ENCODE results near the gene CRBN. TPM values are rescaled to one million over a fixed set of nuclear protein-coding genes. Genes with fewer than 3 reads are reported as not detected.

The CRBN gene
- 24.3 and 53.8 TPM in 2 replicates for total RNA-seq (2014; rRNA removed; shearing (Covaris generic); ENCODE audit: low replicate concordance)

GRCh38 chr3:3179407-3180094 is at the start of gene CRBN:
CRBN (minus strand) TSS chr3:3179691; CDS start chr3:3179687, 4 bp downstream.
- Histone ChIP-seq H3K9me3 (ENCODE audit: low read length) (no peaks in the 10 kb centered on the region), H3K27ac (ENCODE audit: low read length) (no peak within 1 kb of the TSS), H3K4me3 (ENCODE audit: low read length) (peak within 1 kb of the TSS; percentile 84), H2AFZ (ENCODE audit: low read length) (peak within 1 kb of the TSS; percentile 82), H3K36me3 (ENCODE audit: insufficient read depth, low read length) (no peaks in the 10 kb centered on the region), H3K4me1 (ENCODE audit: low read length) (peaks cover 15% of the 10 kb centered on the region), H3K27me3 (ENCODE audit: low read length) (no peaks in the 10 kb centered on the region), H3K9me2 (replicated peaks; ENCODE audit: insufficient read depth, low read length) (no peaks in the 10 kb centered on the region), H3K9ac (ENCODE audit: low read length) (peak within 1 kb of the TSS; percentile 82), H4K20me1 (ENCODE audit: insufficient read depth, low read depth, low read length) (peaks cover 11% of the 10 kb centered on the region; the same call in 1 of the 2 replicates), H3K79me2 (ENCODE audit: low read length) (peaks cover 43% of the 10 kb centered on the region), H3K4me2 (ENCODE audit: low read depth, low read length, poor library complexity, severe bottlenecking) (peak within 1 kb of the TSS; percentile 90)
- DNase-seq = peak; percentile 95

GRCh38 chr3:3227640-3228039 is 48.1 kb upstream of the CRBN start:
- Histone ChIP-seq H3K4me1 (ENCODE audit: low read length) (no peaks in the 10 kb centered on the region), H3K27ac (ENCODE audit: low read length) (no peak overlapping the region), H3K4me2 (ENCODE audit: low read depth, low read length, poor library complexity, severe bottlenecking) (no peak overlapping the region), H3K9me3 (ENCODE audit: low read length) (no peaks in the 10 kb centered on the region), H4K20me1 (ENCODE audit: insufficient read depth, low read depth, low read length) (no peaks in the 10 kb centered on the region), H3K36me3 (ENCODE audit: insufficient read depth, low read length) (no peaks in the 10 kb centered on the region), H3K79me2 (ENCODE audit: low read length) (no peaks in the 10 kb centered on the region), H2AFZ (ENCODE audit: low read length) (no peak overlapping the region), H3K9ac (ENCODE audit: low read length) (no peak overlapping the region), H3K9me2 (replicated peaks; ENCODE audit: insufficient read depth, low read length) (no peaks in the 10 kb centered on the region), H3K27me3 (ENCODE audit: low read length) (no peaks in the 10 kb centered on the region), H3K4me3 (ENCODE audit: low read length) (no peak overlapping the region)
- DNase-seq = no peak

- no peak for DNase-seq
- no peak overlapping the region for H3K9ac ChIP-seq (ENCODE audit: low read length)
- no peak overlapping the region for H3K4me2 ChIP-seq (ENCODE audit: low read depth, low read length, poor library complexity, severe bottlenecking)
- no peaks in the 10 kb centered on the region for H3K27me3 ChIP-seq (ENCODE audit: low read length)
- no peak overlapping the region for H3K27ac ChIP-seq (ENCODE audit: low read length)
- H2AFZ ChIP-seq (ENCODE audit: low read length) = no peak overlapping the region
- no peak overlapping the region for H3K4me3 ChIP-seq (ENCODE audit: low read length)
- H3K36me3 ChIP-seq (ENCODE audit: insufficient read depth, low read length) = no peaks in the 10 kb centered on the region
- no peaks in the 10 kb centered on the region for H3K9me2 ChIP-seq (replicated peaks; ENCODE audit: insufficient read depth, low read length)
- no peaks in the 10 kb centered on the region for H3K79me2 ChIP-seq (ENCODE audit: low read length)
- no peaks in the 10 kb centered on the region for H4K20me1 ChIP-seq (ENCODE audit: insufficient read depth, low read depth, low read length)
- H3K4me1 ChIP-seq (ENCODE audit: low read length) = no peaks in the 10 kb centered on the region
- no peaks in the 10 kb centered on the region for H3K9me3 ChIP-seq (ENCODE audit: low read length)
Observed at GRCh38 chr3:3221528-3221927, 42.0 kb upstream of the CRBN start.

GRCh38 chr3:3216401-3216800 is 36.9 kb upstream of the CRBN start:
- Histone ChIP-seq H4K20me1 (ENCODE audit: insufficient read depth, low read depth, low read length) (no peaks in the 10 kb centered on the region), H3K27me3 (ENCODE audit: low read length) (no peaks in the 10 kb centered on the region), H3K27ac (ENCODE audit: low read length) (no peak overlapping the region), H3K4me2 (ENCODE audit: low read depth, low read length, poor library complexity, severe bottlenecking) (no peak overlapping the region), H3K9ac (ENCODE audit: low read length) (no peak overlapping the region), H2AFZ (ENCODE audit: low read length) (no peak overlapping the region), H3K9me3 (ENCODE audit: low read length) (no peaks in the 10 kb centered on the region), H3K4me3 (ENCODE audit: low read length) (no peak overlapping the region), H3K4me1 (ENCODE audit: low read length) (no peaks in the 10 kb centered on the region), H3K36me3 (ENCODE audit: insufficient read depth, low read length) (no peaks in the 10 kb centered on the region), H3K79me2 (ENCODE audit: low read length) (no peaks in the 10 kb centered on the region), H3K9me2 (replicated peaks; ENCODE audit: insufficient read depth, low read length) (no peaks in the 10 kb centered on the region)
- DNase-seq = no peak

GRCh38 chr3:3212781-3213440 is 33.4 kb upstream of the CRBN start:
- H3K79me2 ChIP-seq (ENCODE audit: low read length) = no peaks in the 10 kb centered on the region
- DNase-seq = no peak
- no peaks in the 10 kb centered on the region for H3K36me3 ChIP-seq (ENCODE audit: insufficient read depth, low read length)
- H3K27ac ChIP-seq (ENCODE audit: low read length) = no peak overlapping the region
- H3K9me2 ChIP-seq (replicated peaks; ENCODE audit: insufficient read depth, low read length) = no peaks in the 10 kb centered on the region
- no peak overlapping the region for H3K4me2 ChIP-seq (ENCODE audit: low read depth, low read length, poor library complexity, severe bottlenecking)
- no peaks in the 10 kb centered on the region for H3K27me3 ChIP-seq (ENCODE audit: low read length)
- no peak overlapping the region for H2AFZ ChIP-seq (ENCODE audit: low read length)
- H3K4me1 ChIP-seq (ENCODE audit: low read length) = no peaks in the 10 kb centered on the region
- no peak overlapping the region for H3K9ac ChIP-seq (ENCODE audit: low read length)
- no peaks in the 10 kb centered on the region for H4K20me1 ChIP-seq (ENCODE audit: insufficient read depth, low read depth, low read length)
- no peaks in the 10 kb centered on the region for H3K9me3 ChIP-seq (ENCODE audit: low read length)
- H3K4me3 ChIP-seq (ENCODE audit: low read length) = no peak overlapping the region

- Histone ChIP-seq H3K36me3 (ENCODE audit: insufficient read depth, low read length) (no peaks in the 10 kb centered on the region), H4K20me1 (ENCODE audit: insufficient read depth, low read depth, low read length) (no peaks in the 10 kb centered on the region), H3K27ac (ENCODE audit: low read length) (no peak overlapping the region), H3K4me1 (ENCODE audit: low read length) (no peaks in the 10 kb centered on the region), H3K4me3 (ENCODE audit: low read length) (no peak overlapping the region), H3K4me2 (ENCODE audit: low read depth, low read length, poor library complexity, severe bottlenecking) (no peak overlapping the region), H2AFZ (ENCODE audit: low read length) (no peak overlapping the region), H3K9me2 (replicated peaks; ENCODE audit: insufficient read depth, low read length) (no peaks in the 10 kb centered on the region), H3K9ac (ENCODE audit: low read length) (no peak overlapping the region), H3K79me2 (ENCODE audit: low read length) (no peaks in the 10 kb centered on the region), H3K9me3 (ENCODE audit: low read length) (no peaks in the 10 kb centered on the region), H3K27me3 (ENCODE audit: low read length) (no peaks in the 10 kb centered on the region)
- DNase-seq = no peak
Observed at GRCh38 chr3:3209714-3210113, 30.2 kb upstream of the CRBN start.

GRCh38 chr3:3209057-3209456 is 29.6 kb upstream of the CRBN start:
- Histone ChIP-seq H3K9ac (ENCODE audit: low read length) (no peak overlapping the region), H3K4me2 (ENCODE audit: low read depth, low read length, poor library complexity, severe bottlenecking) (no peak overlapping the region), H3K36me3 (ENCODE audit: insufficient read depth, low read length) (no peaks in the 10 kb centered on the region), H3K4me3 (ENCODE audit: low read length) (no peak overlapping the region), H4K20me1 (ENCODE audit: insufficient read depth, low read depth, low read length) (no peaks in the 10 kb centered on the region), H3K4me1 (ENCODE audit: low read length) (no peaks in the 10 kb centered on the region), H3K9me2 (replicated peaks; ENCODE audit: insufficient read depth, low read length) (no peaks in the 10 kb centered on the region), H3K27ac (ENCODE audit: low read length) (no peak overlapping the region), H2AFZ (ENCODE audit: low read length) (no peak overlapping the region), H3K9me3 (ENCODE audit: low read length) (no peaks in the 10 kb centered on the region), H3K79me2 (ENCODE audit: low read length) (no peaks in the 10 kb centered on the region), H3K27me3 (ENCODE audit: low read length) (no peaks in the 10 kb centered on the region)
- DNase-seq = no peak

GRCh38 chr3:3201611-3202010 is 22.1 kb upstream of the CRBN start:
- Histone ChIP-seq H3K79me2 (ENCODE audit: low read length) (no peaks in the 10 kb centered on the region), H3K27me3 (ENCODE audit: low read length) (no peaks in the 10 kb centered on the region), H3K9me3 (ENCODE audit: low read length) (no peaks in the 10 kb centered on the region), H3K4me3 (ENCODE audit: low read length) (no peak overlapping the region), H3K4me2 (ENCODE audit: low read depth, low read length, poor library complexity, severe bottlenecking) (no peak overlapping the region), H3K4me1 (ENCODE audit: low read length) (no peaks in the 10 kb centered on the region), H3K36me3 (ENCODE audit: insufficient read depth, low read length) (no peaks in the 10 kb centered on the region), H2AFZ (ENCODE audit: low read length) (no peak overlapping the region), H3K9ac (ENCODE audit: low read length) (no peak overlapping the region), H3K27ac (ENCODE audit: low read length) (no peak overlapping the region), H3K9me2 (replicated peaks; ENCODE audit: insufficient read depth, low read length) (no peaks in the 10 kb centered on the region), H4K20me1 (ENCODE audit: insufficient read depth, low read depth, low read length) (no peaks in the 10 kb centered on the region)
- no peak for DNase-seq

Measured in Karpas-422 (cell line).